GM10266 (cell line): ENCODE results near the gene PROSER3.

Experiments
- DNase-seq: peaks from one replicate; pipeline ENCODE4 v3.0.0; 2012; ENCODE audit errors: extremely low spot score
- TF ChIP-seq, protein P1 (sequence below): IDR thresholded peaks from 2 replicates; pipeline ENCODE4 v1.5.1; 2012; ENCODE audit warnings: mild to moderate bottlenecking, low read depth; ENCODE audit not compliant: control insufficient read depth, insufficient read depth; ENCODE audit errors: missing control alignments

PROSER3 gene

DNA sequence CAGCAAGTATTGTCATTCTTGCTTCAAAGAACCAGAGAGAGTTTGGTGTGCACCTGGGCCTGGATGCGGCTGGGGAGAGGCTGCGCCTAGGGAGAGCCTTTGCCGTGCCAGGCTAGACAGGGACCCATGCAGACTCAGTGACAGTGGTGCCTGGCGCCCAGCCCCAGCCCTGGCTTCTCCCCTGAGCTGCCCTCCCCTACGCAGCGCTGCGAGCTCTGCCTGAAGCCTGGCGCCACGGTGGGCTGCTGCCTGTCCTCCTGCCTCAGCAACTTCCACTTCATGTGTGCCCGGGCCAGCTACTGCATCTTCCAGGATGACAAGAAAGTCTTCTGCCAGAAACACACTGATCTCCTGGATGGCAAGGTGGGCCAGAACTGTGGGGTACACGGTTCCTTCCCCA, 28.2 kb upstream of the PROSER3 start:
- TF ChIP-seq, protein P1, sequence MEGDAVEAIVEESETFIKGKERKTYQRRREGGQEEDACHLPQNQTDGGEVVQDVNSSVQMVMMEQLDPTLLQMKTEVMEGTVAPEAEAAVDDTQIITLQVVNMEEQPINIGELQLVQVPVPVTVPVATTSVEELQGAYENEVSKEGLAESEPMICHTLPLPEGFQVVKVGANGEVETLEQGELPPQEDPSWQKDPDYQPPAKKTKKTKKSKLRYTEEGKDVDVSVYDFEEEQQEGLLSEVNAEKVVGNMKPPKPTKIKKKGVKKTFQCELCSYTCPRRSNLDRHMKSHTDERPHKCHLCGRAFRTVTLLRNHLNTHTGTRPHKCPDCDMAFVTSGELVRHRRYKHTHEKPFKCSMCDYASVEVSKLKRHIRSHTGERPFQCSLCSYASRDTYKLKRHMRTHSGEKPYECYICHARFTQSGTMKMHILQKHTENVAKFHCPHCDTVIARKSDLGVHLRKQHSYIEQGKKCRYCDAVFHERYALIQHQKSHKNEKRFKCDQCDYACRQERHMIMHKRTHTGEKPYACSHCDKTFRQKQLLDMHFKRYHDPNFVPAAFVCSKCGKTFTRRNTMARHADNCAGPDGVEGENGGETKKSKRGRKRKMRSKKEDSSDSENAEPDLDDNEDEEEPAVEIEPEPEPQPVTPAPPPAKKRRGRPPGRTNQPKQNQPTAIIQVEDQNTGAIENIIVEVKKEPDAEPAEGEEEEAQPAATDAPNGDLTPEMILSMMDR: no peak
- no peak for DNase-seq

DNA sequence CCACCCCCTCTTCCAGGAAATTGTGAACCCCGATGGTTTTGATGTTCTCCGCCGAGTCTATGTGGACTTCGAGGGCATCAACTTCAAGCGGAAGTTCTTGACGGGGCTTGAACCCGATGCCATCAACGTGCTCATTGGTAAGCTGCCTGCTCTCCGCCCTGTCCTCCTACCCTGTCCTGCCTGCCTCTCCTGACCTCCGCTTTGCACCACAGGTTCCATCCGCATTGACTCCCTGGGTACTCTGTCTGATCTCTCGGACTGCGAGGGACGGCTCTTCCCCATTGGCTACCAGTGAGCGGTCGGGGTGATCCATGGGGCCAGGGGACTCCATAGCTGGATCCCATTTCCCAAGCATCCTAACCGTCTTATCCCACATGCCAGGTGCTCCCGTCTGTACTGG, 27.6 kb upstream of the PROSER3 start:
- TF ChIP-seq, protein P1: no peak
- DNase-seq: no peak

DNA sequence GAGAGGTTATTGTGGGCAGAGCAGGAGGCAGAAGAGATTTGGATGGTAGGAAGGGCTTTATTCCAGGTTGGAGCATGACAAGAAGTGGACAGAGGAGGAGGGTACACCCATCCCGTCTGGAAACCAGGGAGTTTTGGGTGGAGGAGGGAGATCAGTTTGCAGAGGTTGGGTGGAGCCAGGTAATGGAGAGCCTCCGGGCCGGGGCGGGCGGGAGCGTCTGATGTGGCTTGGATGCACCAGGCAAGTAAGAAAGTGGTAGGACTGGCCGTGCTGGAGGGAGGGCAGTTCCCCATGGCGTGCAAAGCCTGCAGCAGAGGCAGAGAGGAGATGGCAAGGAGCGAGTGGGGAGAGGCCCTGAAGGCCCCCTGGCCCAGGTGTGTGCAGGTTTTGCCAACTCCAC, 26.6 kb upstream of the PROSER3 start:
- no peak for DNase-seq
- TF ChIP-seq, protein P1: no peak

DNA sequence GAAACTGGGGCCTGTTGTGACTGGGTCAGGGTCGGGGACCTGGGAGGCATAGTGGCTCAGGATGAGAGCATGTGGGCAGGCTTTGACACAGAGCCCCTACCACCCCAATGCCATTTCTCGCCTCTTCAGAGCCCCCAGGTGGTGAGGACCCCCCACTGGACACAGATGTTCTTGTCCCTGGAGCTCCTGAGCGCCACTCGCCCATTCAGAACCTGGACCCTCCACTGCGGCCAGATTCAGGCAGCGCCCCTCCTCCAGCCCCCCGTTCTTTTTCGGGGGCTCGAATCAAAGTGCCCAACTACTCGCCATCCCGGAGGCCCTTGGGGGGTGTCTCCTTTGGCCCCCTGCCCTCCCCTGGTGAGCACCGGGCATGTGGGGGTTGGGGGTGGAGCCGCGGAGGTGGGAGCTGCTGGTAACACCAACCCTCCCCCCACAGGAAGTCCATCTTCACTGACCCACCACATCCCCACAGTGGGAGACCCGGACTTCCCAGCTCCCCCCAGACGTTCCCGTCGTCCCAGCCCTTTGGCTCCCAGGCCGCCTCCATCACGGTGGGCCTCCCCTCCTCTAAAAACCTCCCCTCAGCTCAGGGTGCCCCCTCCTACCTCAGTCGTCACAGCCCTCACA, 26.1 kb upstream of the PROSER3 start:
- TF ChIP-seq, protein P1: no peak
- DNase-seq: no peak

DNA sequence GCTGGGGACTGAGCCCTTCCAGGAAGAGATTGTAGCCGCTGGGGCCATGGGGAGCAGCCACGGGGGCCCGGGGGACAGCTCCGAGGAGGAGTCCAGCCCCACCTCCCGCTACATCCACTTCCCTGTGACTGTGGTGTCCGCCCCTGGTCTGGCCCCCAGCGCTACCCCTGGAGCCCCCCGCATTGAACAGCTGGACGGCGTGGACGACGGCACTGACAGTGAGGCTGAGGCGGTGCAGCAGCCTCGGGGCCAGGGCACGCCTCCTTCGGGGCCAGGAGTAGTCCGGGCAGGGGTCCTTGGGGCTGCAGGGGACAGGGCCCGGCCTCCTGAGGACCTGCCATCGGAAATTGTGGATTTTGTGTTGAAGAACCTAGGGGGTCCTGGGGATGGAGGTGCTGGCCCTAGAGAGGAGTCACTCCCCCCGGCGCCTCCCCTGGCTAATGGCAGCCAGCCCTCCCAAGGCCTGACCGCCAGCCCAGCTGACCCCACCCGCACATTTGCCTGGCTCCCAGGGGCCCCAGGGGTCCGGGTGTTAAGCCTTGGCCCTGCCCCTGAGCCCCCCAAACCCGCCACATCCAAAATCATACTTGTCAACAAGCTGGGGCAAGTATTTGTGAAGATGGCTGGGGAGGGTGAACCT, 25.3 kb upstream of the PROSER3 start:
- DNase-seq: no peak
- TF ChIP-seq, protein P1: no peak

DNA sequence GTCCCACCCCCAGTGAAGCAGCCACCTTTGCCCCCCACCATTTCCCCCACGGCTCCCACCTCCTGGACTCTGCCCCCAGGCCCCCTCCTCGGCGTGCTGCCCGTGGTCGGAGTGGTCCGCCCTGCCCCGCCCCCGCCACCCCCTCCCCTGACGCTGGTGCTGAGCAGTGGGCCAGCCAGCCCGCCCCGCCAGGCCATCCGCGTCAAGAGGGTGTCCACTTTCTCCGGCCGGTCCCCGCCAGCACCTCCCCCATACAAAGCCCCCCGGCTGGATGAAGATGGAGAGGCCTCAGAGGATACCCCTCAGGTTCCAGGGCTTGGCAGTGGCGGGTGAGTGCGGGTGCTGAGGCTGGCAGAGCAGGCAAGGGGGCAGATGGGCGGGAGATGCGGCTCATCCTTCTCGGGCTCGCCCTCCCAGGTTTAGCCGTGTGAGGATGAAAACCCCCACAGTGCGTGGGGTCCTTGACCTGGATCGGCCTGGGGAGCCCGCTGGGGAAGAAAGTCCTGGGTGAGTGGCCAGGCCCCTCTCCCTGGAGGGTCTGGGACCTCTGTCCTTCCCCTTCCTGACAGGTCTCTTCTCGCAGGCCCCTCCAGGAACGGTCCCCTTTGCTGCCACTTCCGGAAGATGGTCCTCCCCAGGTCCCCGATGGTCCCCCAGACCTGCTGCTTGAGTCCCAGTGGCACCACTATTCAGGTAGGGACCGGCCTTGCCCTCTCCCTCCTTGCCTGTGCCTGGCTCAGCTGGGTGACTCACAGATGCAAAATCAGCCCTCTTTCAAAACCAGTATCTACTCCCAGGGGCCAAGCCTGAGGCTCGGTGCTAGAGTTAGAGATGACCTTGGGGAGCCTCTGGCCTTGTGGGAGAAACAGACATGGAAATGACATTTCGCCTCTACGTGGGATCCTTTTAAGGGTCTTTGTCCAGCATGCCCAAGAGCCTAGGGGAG, 24.5 kb upstream of the PROSER3 start:
- TF ChIP-seq, protein P1: no peak
- DNase-seq: no peak
